ENCODE results near the gene LRP10. TPM values are rescaled to one million over a fixed set of nuclear protein-coding genes. Genes with fewer than 3 reads are reported as not detected.

The LRP10 gene
- total RNA-seq, 4 donors from 2014 or later = 82.3 to 151 (median 97.0) TPM

GRCh38 chr14:22923746-22924145 is 52.2 kb downstream of the LRP10 start:
- no peak overlapping the region for H3K27ac ChIP-seq
- DNase-seq (ENCODE audit: low spot score in 2 of 2) = no peak
- H3K9me3 ChIP-seq = no peaks in the 10 kb centered on the region
- WGBS, 2 donors = 93 to 96% methylated on average over 5 of the region's 5 CpGs
- no peaks in the 10 kb centered on the region for H3K27me3 ChIP-seq
- TF ChIP-seq EP300 (IDR thresholded peaks at IDR 0.05) (no peak), CTCF (IDR thresholded peaks at IDR 0.05) (no peak), POLR2A (IDR thresholded peaks at IDR 0.05) (no peak)
- H3K4me1 ChIP-seq = peaks cover 0 to 21% (median 14%) of the 10 kb centered on the region in 4 donors
- peaks cover 2 to 67% (median 7%) of the 10 kb centered on the region in 3 donors for H3K36me3 ChIP-seq
- no peak overlapping the region for H3K4me3 ChIP-seq

GRCh38 chr14:22925513-22925912 is 54.0 kb downstream of the LRP10 start:
- DNase-seq (ENCODE audit: low spot score in 2 of 2) = no peak
- no peaks in the 10 kb centered on the region for H3K27me3 ChIP-seq
- peaks cover 2 to 63% (median 7%) of the 10 kb centered on the region in 3 donors for H3K36me3 ChIP-seq
- TF ChIP-seq EP300 (IDR thresholded peaks at IDR 0.05) (no peak), CTCF (IDR thresholded peaks at IDR 0.05) (no peak), POLR2A (IDR thresholded peaks at IDR 0.05) (no peak)
- WGBS, 2 donors = 94 to 95% methylated on average over 8 of the region's 8 CpGs
- peaks cover 0 to 16% (median 12%) of the 10 kb centered on the region in 4 donors for H3K4me1 ChIP-seq
- no peak overlapping the region for H3K4me3 ChIP-seq
- H3K27ac ChIP-seq = no peak overlapping the region
- H3K9me3 ChIP-seq = no peaks in the 10 kb centered on the region

- H3K4me1 ChIP-seq = peaks cover 0 to 20% (median 12%) of the 10 kb centered on the region in 4 donors
- no peak for TF ChIP-seq CTCF (IDR thresholded peaks at IDR 0.05)
- no peak for TF ChIP-seq EP300 (IDR thresholded peaks at IDR 0.05)
- TF ChIP-seq POLR2A (IDR thresholded peaks at IDR 0.05) = no peak
- no peaks in the 10 kb centered on the region for H3K27me3 ChIP-seq
- no peak overlapping the region for H3K27ac ChIP-seq
- no peak overlapping the region for H3K4me3 ChIP-seq
- H3K36me3 ChIP-seq = peaks cover 2 to 55% (median 7%) of the 10 kb centered on the region in 3 donors
- H3K9me3 ChIP-seq = no peaks in the 10 kb centered on the region
- DNase-seq (ENCODE audit: low spot score in 2 of 2) = no peak
- 81 to 83% methylated on average over 4 of the region's 4 CpGs for WGBS, 2 donors
Observed at GRCh38 chr14:22926316-22926715, 54.8 kb downstream of the LRP10 start.

- peak overlapping the region; percentile 62 to 97 (median 90) for H3K27ac ChIP-seq
- no peaks in the 10 kb centered on the region for H3K27me3 ChIP-seq
- no peak for TF ChIP-seq EP300 (IDR thresholded peaks at IDR 0.05)
- no peak for TF ChIP-seq CTCF (IDR thresholded peaks at IDR 0.05)
- DNase-seq (ENCODE audit: low spot score in 2 of 2) = peak in 1 of 2 donors; percentile 12
- WGBS, 2 donors = 16 to 19% methylated on average over 12 of the region's 12 CpGs
- H3K4me3 ChIP-seq = peak overlapping the region; percentile 44 to 86 (median 75)
- H3K9me3 ChIP-seq = no peaks in the 10 kb centered on the region
- peaks cover 2 to 33% (median 7%) of the 10 kb centered on the region in 3 donors for H3K36me3 ChIP-seq
- H3K4me1 ChIP-seq = peaks cover 0 to 20% (median 12%) of the 10 kb centered on the region in 4 donors
Observed at GRCh38 chr14:22928237-22929103, 56.9 kb downstream of the LRP10 start.
